Inflammatory macrophage treated with lipopolysaccharide for 4 hours (primary cell): Measurements from ENCODE around the gene GSPT2.
"Not testable (repeated sequence)": the region's sequence is repeated elsewhere in the genome, so short reads cannot be mapped to it uniquely, and the experiment has no call there.

Experiments
- DNase-seq: peaks from one replicate; pipeline ENCODE4 v3.0.0-alpha.2; 2020

Gene GSPT2

GRCh38 chrX:51743179-51743957, at the start of gene GSPT2:
Gene GSPT2 (plus strand): TSS chrX:51743442. CDS start chrX:51743627, 185 bp downstream.
- DNase-seq: peak; percentile 49

GRCh38 chrX:51694254-51694653, 49.0 kb upstream of the GSPT2 start:
- DNase-seq: no peak

- DNase-seq: no peak
Measured at GRCh38 chrX:51697397-51697796, 45.8 kb upstream of the GSPT2 start.

GRCh38 chrX:51710277-51711164, 32.7 kb upstream of the GSPT2 start, which contains the start of gene CENPVL1:
Gene CENPVL1 (plus strand): TSS chrX:51710512. CDS start chrX:51710512, 0 bp downstream.
- DNase-seq: not testable (repeated sequence)

GRCh38 chrX:51712943-51713647, 30.1 kb upstream of the GSPT2 start:
- DNase-seq: not testable (repeated sequence)

- DNase-seq: no peak
Measured at GRCh38 chrX:51728202-51728601, 15.0 kb upstream of the GSPT2 start.

DNA sequence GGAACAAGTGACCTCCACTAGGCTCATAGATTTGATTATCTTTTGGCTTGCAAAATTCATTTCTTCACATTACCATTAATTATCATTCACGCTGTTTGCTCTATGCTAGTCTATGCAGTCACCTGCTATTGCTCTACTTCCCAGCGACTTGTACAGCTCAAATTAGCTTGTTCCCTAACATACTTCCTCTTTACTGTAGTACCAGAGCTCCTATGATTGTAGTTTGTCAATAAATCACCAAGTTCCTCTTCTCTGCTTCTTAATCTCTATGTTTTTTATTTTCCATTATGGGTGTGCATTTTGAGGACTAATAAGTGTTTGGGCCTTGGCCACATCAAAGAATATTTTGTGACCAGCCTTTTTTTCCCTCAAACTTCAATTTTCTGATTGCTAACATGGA, 6.2 kb upstream of the GSPT2 start:
- DNase-seq: peak; percentile 52

DNA sequence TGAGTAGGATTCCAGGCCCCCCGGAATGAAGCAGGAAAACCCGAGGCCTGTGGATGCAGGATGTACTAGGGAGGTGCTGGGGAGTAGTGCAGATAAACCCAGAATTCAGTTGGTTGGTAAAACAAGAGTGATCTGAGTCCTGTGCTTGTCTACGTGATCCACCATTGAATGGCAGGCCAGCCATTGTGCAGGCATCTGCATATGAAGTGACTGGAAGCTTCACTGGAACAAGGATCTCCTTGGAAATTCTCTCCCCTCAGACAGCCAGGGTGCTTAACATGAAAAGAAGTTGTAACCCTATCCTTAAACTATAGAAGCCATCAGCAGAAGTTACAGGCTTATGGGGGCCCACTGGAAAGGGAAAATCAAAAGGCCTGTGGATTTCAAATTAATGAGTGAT, 656 bp upstream of the GSPT2 start:
- DNase-seq: no peak

- DNase-seq: no peak
Measured at GRCh38 chrX:51747671-51748070, 4.4 kb downstream of the GSPT2 start.

DNA sequence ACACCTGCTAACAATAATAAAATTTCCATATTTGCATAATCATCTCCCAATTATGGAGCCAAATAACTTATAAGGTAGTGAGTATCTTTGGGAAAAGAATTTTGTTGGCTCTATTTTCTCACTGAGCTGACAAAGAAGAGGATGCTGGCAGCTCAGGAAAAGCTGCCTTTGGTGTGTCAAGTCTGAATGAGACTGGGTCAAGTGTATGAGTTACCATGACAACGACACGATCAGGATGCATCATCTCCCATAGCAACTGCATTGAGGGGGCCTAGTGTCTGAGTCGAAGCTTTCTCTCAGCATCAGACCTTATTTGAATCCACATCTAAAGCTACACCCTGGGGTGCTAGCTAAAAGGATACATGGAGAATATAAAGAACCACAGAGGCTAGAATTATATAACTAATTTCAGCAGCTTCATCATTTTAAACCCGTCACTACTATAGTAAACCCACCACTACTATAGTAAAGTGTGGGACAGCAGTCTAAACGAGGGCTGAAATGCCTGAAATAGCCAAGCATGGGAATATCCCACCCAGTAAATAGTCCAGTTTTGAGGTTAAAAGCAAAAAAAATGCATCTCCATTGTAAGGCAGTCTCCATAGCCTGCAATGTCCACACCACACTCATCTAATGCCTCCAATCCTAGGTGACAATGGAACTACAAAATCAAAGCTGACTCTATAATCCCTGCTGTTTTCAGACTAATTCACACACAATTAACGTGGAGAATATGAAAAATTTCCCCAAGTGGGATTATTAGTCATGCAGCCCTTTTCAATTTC, 16.0 kb downstream of the GSPT2 start:
- no peak for DNase-seq

DNA sequence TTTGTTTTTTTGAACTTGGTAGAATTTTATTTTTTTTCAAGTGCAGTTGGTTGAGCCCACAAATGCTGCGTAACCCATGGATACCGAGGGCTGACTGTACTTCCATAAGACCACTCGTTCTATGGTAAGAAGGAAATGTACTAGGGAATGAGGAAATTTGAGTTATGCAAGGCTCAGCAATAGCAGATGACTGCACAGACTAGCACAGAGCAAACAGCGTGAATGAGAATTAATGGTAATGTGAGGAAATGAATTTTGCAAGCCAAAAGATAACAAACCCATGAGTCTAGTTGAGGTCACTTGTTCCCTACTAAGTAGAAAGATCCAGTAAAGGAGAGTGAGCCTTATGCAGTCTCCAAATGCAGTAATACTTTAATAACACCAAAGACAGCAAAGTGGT, 17.4 kb downstream of the GSPT2 start:
- peak; percentile 18 for DNase-seq

GRCh38 chrX:51766546-51766945, 23.3 kb downstream of the GSPT2 start:
- no peak for DNase-seq

DNA sequence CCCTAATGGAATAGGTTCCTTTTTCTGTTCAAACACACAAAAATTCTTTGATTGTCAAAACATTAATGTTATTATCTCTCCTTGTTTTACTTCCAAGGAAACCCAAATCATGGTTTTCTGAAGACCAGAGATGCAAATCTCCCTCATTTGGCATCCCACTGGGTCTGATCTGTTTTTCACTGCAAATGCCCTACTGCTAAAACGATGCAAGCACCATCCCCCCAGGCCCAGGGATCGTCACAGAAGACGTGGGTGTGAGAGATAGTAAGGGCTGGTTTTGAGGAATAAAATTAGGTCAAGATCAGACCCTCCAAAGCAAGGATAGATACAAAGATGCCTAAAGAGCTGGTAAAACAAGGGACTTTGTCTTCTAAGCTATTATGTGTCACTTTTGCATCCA, 33.6 kb downstream of the GSPT2 start:
- DNase-seq: no peak

- DNase-seq: no peak
Measured at GRCh38 chrX:51779306-51779705, 36.1 kb downstream of the GSPT2 start.

GRCh38 chrX:51795136-51795535, 51.9 kb downstream of the GSPT2 start:
- DNase-seq: no peak
